SKM-1 (cell line): ENCODE results near the gene DBP.

Experiments used
- DNase-seq: peaks from one replicate; lab custom pipeline; 2025; ENCODE audit not compliant: unreplicated experiment; lab: John Stamatoyannopoulos, UW

DBP gene

GRCh38 chr19:48628486-48629296, 8.5 kb downstream of the DBP start:
- DNase-seq = no peak

- no peak for DNase-seq
These were observed 9.3 kb downstream of the DBP start for GRCh38 chr19:48627865-48628314.

- no peak for DNase-seq
These were observed 9.8 kb downstream of the DBP start for GRCh38 chr19:48627201-48627864.

GRCh38 chr19:48625891-48626327, 11.3 kb downstream of the DBP start:
- no peak for DNase-seq

- DNase-seq = no peak
These were observed 12.1 kb downstream of the DBP start for GRCh38 chr19:48624791-48625723.

- DNase-seq = no peak
These were observed 13.0 kb downstream of the DBP start for GRCh38 chr19:48624067-48624594.

GRCh38 chr19:48623556-48624066, 13.6 kb downstream of the DBP start:
- no peak for DNase-seq

GRCh38 chr19:48619692-48620585, 17.2 kb downstream of the DBP start:
- no peak for DNase-seq

GRCh38 chr19:48618916-48619691, 18.1 kb downstream of the DBP start, which contains the start of the genes RPL18 and SPHK2:
Gene RPL18 (minus strand): TSS chr19:48619178. CDS start chr19:48619143, 35 bp downstream.
Gene SPHK2 (plus strand): TSS chr19:48619506. CDS start chr19:48620515, 1,009 bp downstream.
- DNase-seq = peak; percentile 79

- no peak for DNase-seq
These were observed 18.8 kb downstream of the DBP start for GRCh38 chr19:48618278-48618915.

GRCh38 chr19:48617146-48617937, 19.8 kb downstream of the DBP start:
- no peak for DNase-seq

- DNase-seq = no peak
These were observed 20.6 kb downstream of the DBP start for GRCh38 chr19:48616491-48617056.

GRCh38 chr19:48616041-48616436, 21.1 kb downstream of the DBP start:
- DNase-seq = no peak

- no peak for DNase-seq
These were observed 21.7 kb downstream of the DBP start for GRCh38 chr19:48615231-48616040.

GRCh38 chr19:48614436-48615230, 22.5 kb downstream of the DBP start, which contains the start of gene FAM83E:
Gene FAM83E (minus strand): TSS chr19:48615076. CDS start chr19:48613372, 1,704 bp downstream.
- no peak for DNase-seq
